OCI-LY3 (cell line): ENCODE measurements around the gene NDUFS8.

Experiments used
- H2AFZ ChIP-seq: fragments of 200-600, 300-600 bp; shearing (Covaris generic); 2 replicates; pipeline ENCODE4 v1.6.0; 2014; ENCODE audit warnings: antibody characterized with exemption, low read depth, low read length
- H3K27ac ChIP-seq: fragments of 200-600, 300-600 bp; sonication (generic); 2 replicates; pipeline ENCODE4 v1.5.1; 2014; ENCODE audit warnings: mild to moderate bottlenecking, low read length, moderate library complexity, mixed read lengths
- H3K27me3 ChIP-seq: fragments of 200-600, 300-600 bp; sonication (generic); 2 replicates; pipeline ENCODE4 v1.6.1; 2014; ENCODE audit warnings: low read depth, low read length, mixed read lengths
- H3K36me3 ChIP-seq: fragments of 200-600, 300-600 bp; sonication (generic); replicated peaks from 2 replicates; pipeline ENCODE3; 2014; ENCODE audit warnings: low read depth, low read length, mixed read lengths
- H3K4me1 ChIP-seq: fragments of 300-600, 200-600 bp; sonication (generic); 2 replicates; pipeline ENCODE4 v1.6.1; 2014; ENCODE audit warnings: low read length, mixed read lengths
- H3K4me2 ChIP-seq: fragments of 200-600, 300-600 bp; sonication (generic); 2 replicates; pipeline ENCODE4 v1.6.1; 2014; ENCODE audit warnings: low read length, mixed read lengths
- H3K4me3 ChIP-seq: fragments of 300-600, 200-600 bp; sonication (generic); 2 replicates; pipeline ENCODE4 v1.5.1; 2014; ENCODE audit warnings: antibody characterized with exemption, mild to moderate bottlenecking, low read length, moderate library complexity
- H3K79me2 ChIP-seq: fragments of 300-600, 200-600 bp; shearing (Covaris generic); 2 replicates; pipeline ENCODE4 v1.6.1; 2014; ENCODE audit warnings: mild to moderate bottlenecking, low read length, mixed read lengths
- H3K9ac ChIP-seq: fragments of 300-600, 200-600 bp; shearing (Covaris generic); 2 replicates; pipeline ENCODE4 v1.6.0; 2014; ENCODE audit warnings: mild to moderate bottlenecking, low read length, moderate library complexity
- H3K9me3 ChIP-seq: fragments of 200-600, 300-600 bp; shearing (Covaris generic); 2 replicates; pipeline ENCODE4 v1.6.1; 2014; ENCODE audit warnings: low read length, mixed read lengths; ENCODE audit not compliant: insufficient read depth
- H4K20me1 ChIP-seq: fragments of 200-600, 300-600 bp; sonication (generic); 2 replicates; pipeline ENCODE4 v1.6.1; 2016; ENCODE audit warnings: low read length, mixed read lengths; ENCODE audit not compliant: insufficient read depth
- CTCF ChIP-seq: fragments of 200-600, 300-600 bp; sonication (generic); IDR thresholded peaks from 2 replicates; pipeline ENCODE4 v1.5.1; 2014; ENCODE audit warnings: antibody characterized with exemption, low read length, low read depth
- EZH2phosphoT487 ChIP-seq: fragments of 200-600 bp; shearing (Covaris generic); IDR thresholded peaks from 2 replicates; pipeline ENCODE4 v1.6.1; 2018; ENCODE audit warnings: antibody characterized with exemption, mixed run types, low read depth

Gene NDUFS8

DNA sequence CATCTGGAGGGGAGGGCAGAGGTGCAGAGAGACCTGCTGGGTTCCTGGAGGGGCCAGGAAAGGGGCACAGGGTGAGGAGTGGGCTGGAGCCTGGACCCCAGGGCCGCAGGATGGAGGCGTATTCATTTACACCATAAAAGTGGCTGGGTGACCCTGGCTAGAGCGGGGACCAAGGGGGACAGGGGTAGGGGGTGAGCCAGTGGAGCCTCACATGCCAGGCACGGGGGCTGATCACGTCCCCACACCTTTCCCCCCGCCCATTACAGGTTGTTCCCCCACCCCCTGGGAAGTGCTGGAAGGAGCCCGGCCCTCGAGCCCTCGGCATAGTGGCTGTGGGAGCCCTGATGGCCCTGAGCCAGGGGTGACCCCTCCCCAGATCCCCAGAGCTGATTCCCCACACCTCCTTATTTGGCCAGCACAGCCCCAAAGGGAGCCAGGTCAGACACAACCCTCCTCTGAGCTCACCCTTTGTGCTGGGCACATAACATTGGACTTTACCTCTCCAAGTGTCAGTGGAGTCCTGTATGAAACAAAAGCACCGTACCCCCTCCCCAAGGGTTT lies 9.1 kb downstream of the NDUFS8 start:
- Histone ChIP-seq H3K27ac (peak overlapping the region; percentile 90), H3K79me2 (peaks cover 45% of the 10 kb centered on the region)

GRCh38 chr11:68040101-68040956 lies 9.8 kb downstream of the NDUFS8 start:
- Histone ChIP-seq H3K4me3 (peak overlapping the region; percentile 81), H3K4me1 (peaks cover 20% of the 10 kb centered on the region), H3K27me3 (no peaks in the 10 kb centered on the region), H3K4me2 (peak overlapping the region; percentile 97), H3K9me3 (no peaks in the 10 kb centered on the region), H3K9ac (peak overlapping the region; percentile 96), H3K79me2 (peaks cover 45% of the 10 kb centered on the region), H3K36me3 (peaks cover 30% of the 10 kb centered on the region), H3K27ac (peak overlapping the region; percentile 90), H4K20me1 (no peaks in the 10 kb centered on the region; the same call in 1 of the 2 replicates), H2AFZ (no peak overlapping the region)
- TF ChIP-seq EZH2phosphoT487 = no peak

More for the DNA sequence above, 9.1 kb downstream of the NDUFS8 start:
- no peak overlapping the region for H2AFZ ChIP-seq
- H3K36me3 ChIP-seq = peaks cover 23% of the 10 kb centered on the region
- H3K9ac ChIP-seq = peak overlapping the region; percentile 96
- no peaks in the 10 kb centered on the region; the same call in 1 of the 2 replicates for H4K20me1 ChIP-seq
- no peaks in the 10 kb centered on the region for H3K9me3 ChIP-seq
- peak overlapping the region; percentile 97 for H3K4me2 ChIP-seq
- TF ChIP-seq CTCF (no peak), EZH2phosphoT487 (no peak)
- peaks cover 20% of the 10 kb centered on the region for H3K4me1 ChIP-seq
- H3K4me3 ChIP-seq = peak overlapping the region; percentile 81
- H3K27me3 ChIP-seq = no peaks in the 10 kb centered on the region

- Histone ChIP-seq H4K20me1 (no peaks in the 10 kb centered on the region; the same call in 1 of the 2 replicates), H3K9me3 (no peaks in the 10 kb centered on the region), H2AFZ (no peak overlapping the region), H3K9ac (peak overlapping the region; percentile 96), H3K27ac (peak overlapping the region; percentile 90), H3K4me1 (peaks cover 20% of the 10 kb centered on the region), H3K36me3 (peaks cover 34% of the 10 kb centered on the region), H3K4me3 (peak overlapping the region; percentile 81), H3K27me3 (no peaks in the 10 kb centered on the region), H3K4me2 (peak overlapping the region; percentile 97), H3K79me2 (peaks cover 45% of the 10 kb centered on the region)
- no peak for TF ChIP-seq EZH2phosphoT487
- TF ChIP-seq CTCF = no peak
Observed at GRCh38 chr11:68040957-68041591, 10.6 kb downstream of the NDUFS8 start.

- Histone ChIP-seq H3K36me3 (peaks cover 38% of the 10 kb centered on the region), H3K27ac (peak overlapping the region; percentile 90), H4K20me1 (no peaks in the 10 kb centered on the region; the same call in 1 of the 2 replicates), H3K4me1 (peaks cover 20% of the 10 kb centered on the region), H3K9ac (no peak overlapping the region), H3K79me2 (peaks cover 45% of the 10 kb centered on the region), H3K27me3 (no peaks in the 10 kb centered on the region), H3K4me2 (no peak overlapping the region), H2AFZ (no peak overlapping the region), H3K9me3 (no peaks in the 10 kb centered on the region), H3K4me3 (no peak overlapping the region)
- TF ChIP-seq EZH2phosphoT487 (no peak), CTCF (no peak)
Observed at GRCh38 chr11:68041617-68042218, 11.2 kb downstream of the NDUFS8 start.
